ENCODE data around the gene SHE.

DNA sequence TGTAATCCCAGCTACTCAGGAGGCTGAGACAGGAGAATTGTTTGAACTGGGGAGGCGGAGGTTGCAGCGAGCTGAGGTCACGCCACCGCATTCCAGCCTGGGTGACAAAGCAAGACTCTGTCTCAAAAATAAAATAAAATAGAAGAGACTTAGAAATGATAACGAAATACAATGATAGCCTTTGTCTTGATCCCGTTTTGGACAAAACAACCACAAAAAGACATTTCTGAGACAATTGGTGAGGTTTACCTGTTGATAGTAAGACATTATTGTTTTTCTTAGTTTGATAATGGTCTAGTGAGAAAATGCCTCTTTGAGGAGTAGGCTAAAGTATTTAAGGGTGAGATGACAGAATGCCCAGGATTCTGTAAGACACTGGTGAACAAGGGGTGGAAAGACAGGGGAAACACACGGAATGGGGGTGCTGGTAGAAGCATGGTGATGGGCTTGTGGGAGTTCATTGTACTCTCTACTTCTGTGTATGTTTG lies 11.9 kb upstream of the SHE start:
- TF ChIP-seq, protein P1, sequence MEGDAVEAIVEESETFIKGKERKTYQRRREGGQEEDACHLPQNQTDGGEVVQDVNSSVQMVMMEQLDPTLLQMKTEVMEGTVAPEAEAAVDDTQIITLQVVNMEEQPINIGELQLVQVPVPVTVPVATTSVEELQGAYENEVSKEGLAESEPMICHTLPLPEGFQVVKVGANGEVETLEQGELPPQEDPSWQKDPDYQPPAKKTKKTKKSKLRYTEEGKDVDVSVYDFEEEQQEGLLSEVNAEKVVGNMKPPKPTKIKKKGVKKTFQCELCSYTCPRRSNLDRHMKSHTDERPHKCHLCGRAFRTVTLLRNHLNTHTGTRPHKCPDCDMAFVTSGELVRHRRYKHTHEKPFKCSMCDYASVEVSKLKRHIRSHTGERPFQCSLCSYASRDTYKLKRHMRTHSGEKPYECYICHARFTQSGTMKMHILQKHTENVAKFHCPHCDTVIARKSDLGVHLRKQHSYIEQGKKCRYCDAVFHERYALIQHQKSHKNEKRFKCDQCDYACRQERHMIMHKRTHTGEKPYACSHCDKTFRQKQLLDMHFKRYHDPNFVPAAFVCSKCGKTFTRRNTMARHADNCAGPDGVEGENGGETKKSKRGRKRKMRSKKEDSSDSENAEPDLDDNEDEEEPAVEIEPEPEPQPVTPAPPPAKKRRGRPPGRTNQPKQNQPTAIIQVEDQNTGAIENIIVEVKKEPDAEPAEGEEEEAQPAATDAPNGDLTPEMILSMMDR (IDR thresholded peaks at IDR 0.05), result no peak
- no peak for TF ChIP-seq POLR2A (IDR thresholded peaks at IDR 0.05)
- TF ChIP-seq EP300 (IDR thresholded peaks at IDR 0.05), result no peak

All from sigmoid colon (tissue), 4 donors.